A549 treated with GW870086 at 1 μM for 4 hours (cell line): Measurements from ENCODE around the gene ATF7IP. TPM values are rescaled to one million over a fixed set of nuclear protein-coding genes. Genes with fewer than 3 reads are reported as not detected.

Experiments
- total RNA-seq: library from RNA; stranded (reverse); fragments of 200-300 nt; extraction: Qiagen RNA extraction; gene quantifications from 5 replicates; pipeline ENCODE4 v1.2.3, GENCODE V29; 2022; ENCODE audit warnings: low read depth

ATF7IP gene
- total RNA-seq = 3.8 to 5.1 TPM (median 4.9 TPM) in 5 replicates

DNA sequence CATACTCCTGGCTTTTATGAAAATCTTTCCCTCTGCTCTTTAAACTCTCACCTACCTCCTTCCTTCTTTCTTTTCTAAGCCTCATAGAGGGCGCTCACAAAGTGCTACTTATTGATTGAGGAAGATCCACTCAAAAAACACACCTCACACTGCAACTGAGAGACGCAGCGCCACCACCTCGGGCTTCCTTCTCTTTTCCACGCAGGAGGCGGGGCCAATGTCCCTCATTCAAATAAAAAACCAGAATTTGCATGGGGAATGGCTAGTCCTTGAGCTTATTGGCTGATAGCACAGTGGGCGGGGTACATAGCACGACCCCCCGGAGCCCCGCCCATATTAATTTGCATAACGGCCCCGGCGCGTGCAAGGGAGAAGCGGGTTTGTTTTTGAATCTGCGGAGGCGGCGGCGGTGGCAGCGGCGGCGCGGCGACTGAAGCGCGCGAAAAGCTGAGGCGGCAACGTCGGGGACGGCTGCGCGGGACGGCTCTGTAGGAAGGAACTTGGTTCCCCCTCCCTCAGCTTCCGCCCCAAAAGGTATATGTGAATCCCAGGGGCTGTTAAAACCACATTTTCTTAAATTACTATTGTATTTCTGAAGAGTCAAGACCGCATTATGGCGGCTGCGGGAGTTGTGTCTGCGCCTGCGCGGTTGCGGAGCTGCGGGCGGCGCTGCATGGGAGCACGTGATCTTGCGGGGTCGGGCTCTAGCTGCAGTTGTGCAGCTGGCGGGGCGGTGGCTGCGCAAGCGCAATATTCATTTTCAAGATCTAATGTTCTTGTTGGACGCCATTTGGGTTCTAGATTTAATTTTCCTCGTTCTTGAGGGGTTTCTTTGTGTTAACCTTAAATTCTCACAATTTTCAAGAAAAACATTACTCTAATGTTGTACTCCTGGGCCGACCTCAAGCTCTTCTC is at the start of gene ATF7IP:
ATF7IP (plus strand) TSS at position 389 of the 915 bp plus-strand sequence. CDS start 58,234 bp downstream, outside the sequence.

Other genes with a start within 250 kb of the ATF7IP start
- gene PLBD1, start 202.2 kb downstream of the ATF7IP start, total RNA-seq = 3.8 to 6.3 TPM (median 5.6 TPM) in 5 replicates